Mammary epithelial cell (primary cell): ENCODE measurements around the gene ECM2.

Source experiments
- CTCF ChIP-seq, 2 donors: IDR thresholded peaks in 1 of 2; conservative IDR thresholded peaks in 1 of 2; 2 replicates each; pipeline ENCODE4 v1.5.1; 2011 to 2012; ENCODE audit warnings: inconsistent platforms in 2 of 2, low read length in 2 of 2, mild to moderate bottlenecking in 2 of 2, control low read depth in 1 of 2, low read depth in 1 of 2; ENCODE audit not compliant: insufficient read depth in 1 of 2; ENCODE audit errors: extremely low read depth in 1 of 2
- EZH2 ChIP-seq: IDR thresholded peaks from 2 replicates; pipeline ENCODE4 v1.6.1; 2012; ENCODE audit warnings: low read length, inconsistent platforms, borderline replicate concordance

- TF ChIP-seq CTCF (conservative IDR thresholded peaks at IDR 0.05 in 1 of 2, IDR thresholded peaks at IDR 0.05 in 1 of 2; ENCODE audit: extremely low read depth in 1 of 2, insufficient read depth in 1 of 2, low read depth in 1 of 2, low read length in 2 of 2) (no peak), EZH2 (no peak)
Observed at GRCh38 chr9:92545002-92545510, 9.3 kb upstream of the ECM2 start.
